ENCODE results near the gene XYLT1. TPM values are rescaled to one million over a fixed set of nuclear protein-coding genes. Genes with fewer than 3 reads are reported as not detected.

The XYLT1 gene
- total RNA-seq, 1 experiment from 2014 or later: not detected

- BruUV-seq (replicated peaks): no TSS peak
Observed at GRCh38 chr16:17117906-17118577, 352.7 kb downstream of the XYLT1 start.

GRCh38 chr16:17116595-17117322 lies 354.0 kb downstream of the XYLT1 start:
- H3K9me3 ChIP-seq (ENCODE audit: low read length): no peaks in the 10 kb centered on the region
- intact Hi-C loops (cut with micrococcal nuclease): no loop called here
- H3K36me3 ChIP-seq (ENCODE audit: low read depth, low read length): no peaks in the 10 kb centered on the region
- BruUV-seq (replicated peaks): no TSS peak
- no peak overlapping the region for H3K27ac ChIP-seq (ENCODE audit: low read length)
- DNase-seq: no peak
- H3K9ac ChIP-seq (ENCODE audit: low read length): no peak overlapping the region
- no peak overlapping the region for H3K4me2 ChIP-seq (ENCODE audit: low read length)
- POLR2A ChIA-PET (ENCODE audit: unreplicated experiment): no interaction called here
- H3K9me2 ChIP-seq (replicated peaks; ENCODE audit: low read length): no peaks in the 10 kb centered on the region
- no peak overlapping the region for H2AFZ ChIP-seq (ENCODE audit: low read length)
- ATAC-seq: no peak
- H4K20me1 ChIP-seq (ENCODE audit: low read length): no peaks in the 10 kb centered on the region
- H3F3A ChIP-seq (ENCODE audit: low read length, unreplicated experiment): no peaks in the 10 kb centered on the region
- no peaks in the 10 kb centered on the region for H3K4me1 ChIP-seq (ENCODE audit: insufficient read depth, low read length)
- H3K4me3 ChIP-seq (ENCODE audit: low read length): no peak overlapping the region
- H3K79me2 ChIP-seq (ENCODE audit: low read length): no peaks in the 10 kb centered on the region
- H3K27me3 ChIP-seq (ENCODE audit: low read length): no peaks in the 10 kb centered on the region
- no peak for TF ChIP-seq EZH2 (IDR thresholded peaks at IDR 0.05; ENCODE audit: low read length, unreplicated experiment)
- no peak for TF ChIP-seq EZH2phosphoT487 (IDR thresholded peaks at IDR 0.05; ENCODE audit: borderline replicate concordance, low read length)
- CTCF ChIA-PET: no interaction called here

More at GRCh38 chr16:17117906-17118577, 352.7 kb downstream of the XYLT1 start:
- ChIA-PET POLR2A (ENCODE audit: unreplicated experiment) (no interaction called here), CTCF (no interaction called here)
- Histone ChIP-seq H4K20me1 (ENCODE audit: low read length) (no peaks in the 10 kb centered on the region), H3K9me3 (ENCODE audit: low read length) (no peaks in the 10 kb centered on the region), H3K4me3 (ENCODE audit: low read length) (no peak overlapping the region), H3K4me1 (ENCODE audit: insufficient read depth, low read length) (no peaks in the 10 kb centered on the region), H3K9ac (ENCODE audit: low read length) (no peak overlapping the region), H3K27ac (ENCODE audit: low read length) (no peak overlapping the region), H2AFZ (ENCODE audit: low read length) (no peak overlapping the region), H3K36me3 (ENCODE audit: low read depth, low read length) (no peaks in the 10 kb centered on the region), H3K9me2 (replicated peaks; ENCODE audit: low read length) (no peaks in the 10 kb centered on the region), H3F3A (ENCODE audit: low read length, unreplicated experiment) (no peaks in the 10 kb centered on the region), H3K4me2 (ENCODE audit: low read length) (no peak overlapping the region), H3K27me3 (ENCODE audit: low read length) (no peaks in the 10 kb centered on the region), H3K79me2 (ENCODE audit: low read length) (no peaks in the 10 kb centered on the region)
- no peak for ATAC-seq
- TF ChIP-seq EZH2phosphoT487 (IDR thresholded peaks at IDR 0.05; ENCODE audit: borderline replicate concordance, low read length) (no peak), CTCF (conservative IDR thresholded peaks at IDR 0.05; ENCODE audit: low read depth, low read length) (no peak), EZH2 (IDR thresholded peaks at IDR 0.05; ENCODE audit: low read length, unreplicated experiment) (no peak)
- DNase-seq: no peak
- intact Hi-C loops (cut with micrococcal nuclease): no loop called here

- Histone ChIP-seq H3K9ac (ENCODE audit: low read length) (no peak overlapping the region), H3K4me3 (ENCODE audit: low read length) (no peak overlapping the region), H3K27ac (ENCODE audit: low read length) (no peak overlapping the region), H3K4me1 (ENCODE audit: insufficient read depth, low read length) (no peaks in the 10 kb centered on the region), H3F3A (ENCODE audit: low read length, unreplicated experiment) (no peaks in the 10 kb centered on the region), H3K4me2 (ENCODE audit: low read length) (no peak overlapping the region), H3K27me3 (ENCODE audit: low read length) (no peaks in the 10 kb centered on the region), H3K9me3 (ENCODE audit: low read length) (no peaks in the 10 kb centered on the region), H2AFZ (ENCODE audit: low read length) (no peak overlapping the region), H3K36me3 (ENCODE audit: low read depth, low read length) (no peaks in the 10 kb centered on the region), H4K20me1 (ENCODE audit: low read length) (no peaks in the 10 kb centered on the region), H3K79me2 (ENCODE audit: low read length) (no peaks in the 10 kb centered on the region), H3K9me2 (replicated peaks; ENCODE audit: low read length) (no peaks in the 10 kb centered on the region)
- TF ChIP-seq EZH2phosphoT487 (IDR thresholded peaks at IDR 0.05; ENCODE audit: borderline replicate concordance, low read length) (no peak), EZH2 (IDR thresholded peaks at IDR 0.05; ENCODE audit: low read length, unreplicated experiment) (no peak), CTCF (conservative IDR thresholded peaks at IDR 0.05; ENCODE audit: low read depth, low read length) (no peak)
- intact Hi-C loops (cut with micrococcal nuclease): no loop called here
- BruUV-seq (replicated peaks): no TSS peak
- POLR2A ChIA-PET (ENCODE audit: unreplicated experiment): no interaction called here
- CTCF ChIA-PET: no interaction called here
- ATAC-seq: no peak
- no peak for DNase-seq
Observed at GRCh38 chr16:17109413-17109812, 361.3 kb downstream of the XYLT1 start.
